ENCODE measurements around the gene NFAT5.

NFAT5 gene

GRCh38 chr16:69532641-69533455 lies 32.9 kb upstream of the NFAT5 start:
- H3K27ac ChIP-seq (ENCODE audit: low read length), result no peak overlapping the region
- no peak overlapping the region for H3K4me3 ChIP-seq (ENCODE audit: low read depth in 1 of 2, low read length in 2 of 2)
- no peak overlapping the region for H3K4me2 ChIP-seq (ENCODE audit: insufficient read depth, low read length)
- no peaks in the 10 kb centered on the region for H3K79me2 ChIP-seq (ENCODE audit: insufficient read depth, low read length)
- no peaks in the 10 kb centered on the region for H4K20me1 ChIP-seq (ENCODE audit: insufficient read depth, low read length)
- H3K9ac ChIP-seq (ENCODE audit: low read depth, low read length), result no peak overlapping the region
- no peak for TF ChIP-seq CTCF (IDR thresholded peaks at IDR 0.05; ENCODE audit: borderline replicate concordance, extremely low read depth, low read length, poor library complexity, severe bottlenecking)
- TF ChIP-seq EZH2 (IDR thresholded peaks at IDR 0.05; ENCODE audit: borderline replicate concordance, low read depth, low read length, severe bottlenecking), result no peak
- no peaks in the 10 kb centered on the region for H3K36me3 ChIP-seq (ENCODE audit: insufficient read depth, low read length)
- H3K9me3 ChIP-seq (ENCODE audit: insufficient read depth, low read length, severe bottlenecking), result no peaks in the 10 kb centered on the region
- H3K27me3 ChIP-seq (ENCODE audit: insufficient read depth, low read length, poor library complexity), result no peaks in the 10 kb centered on the region
- no peak for ATAC-seq (ENCODE audit: insufficient read depth, low read depth)
- H2AFZ ChIP-seq (ENCODE audit: low read depth, low read length), result no peak overlapping the region
- no peak for DNase-seq
- peaks cover 6% of the 10 kb centered on the region; the same call in 1 of the 2 replicates for H3K4me1 ChIP-seq (ENCODE audit: insufficient read depth, low read length)

DNA sequence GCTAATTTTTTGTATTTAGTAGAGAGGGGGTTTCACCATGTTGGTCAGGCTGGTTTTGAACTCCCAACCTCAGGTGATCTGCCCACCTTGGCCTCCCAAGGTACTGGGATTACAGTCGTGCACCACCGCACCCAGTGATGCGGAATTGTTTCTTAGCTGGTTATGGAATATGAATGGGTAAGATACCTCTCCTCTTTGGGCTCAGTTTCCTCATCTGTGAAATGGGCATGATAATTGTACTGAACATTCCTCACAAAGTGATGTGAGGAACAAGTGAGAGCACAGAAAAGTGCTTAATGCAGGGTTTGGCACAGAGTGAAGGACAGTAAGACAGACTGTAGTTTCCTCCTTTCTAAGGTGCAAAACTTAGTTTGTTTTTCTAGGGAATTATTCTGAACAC lies 31.0 kb upstream of the NFAT5 start:
- no peak overlapping the region for H2AFZ ChIP-seq (ENCODE audit: low read depth, low read length)
- no peak overlapping the region for H3K4me2 ChIP-seq (ENCODE audit: insufficient read depth, low read length)
- H3K36me3 ChIP-seq (ENCODE audit: insufficient read depth, low read length), result no peaks in the 10 kb centered on the region
- TF ChIP-seq EZH2 (IDR thresholded peaks at IDR 0.05; ENCODE audit: borderline replicate concordance, low read depth, low read length, severe bottlenecking) (no peak), CTCF (IDR thresholded peaks at IDR 0.05; ENCODE audit: borderline replicate concordance, extremely low read depth, low read length, poor library complexity, severe bottlenecking) (no peak)
- DNase-seq, result no peak
- no peaks in the 10 kb centered on the region for H3K79me2 ChIP-seq (ENCODE audit: insufficient read depth, low read length)
- no peaks in the 10 kb centered on the region for H3K27me3 ChIP-seq (ENCODE audit: insufficient read depth, low read length, poor library complexity)
- no peak overlapping the region for H3K4me3 ChIP-seq (ENCODE audit: low read depth in 1 of 2, low read length in 2 of 2)
- H3K27ac ChIP-seq (ENCODE audit: low read length), result no peak overlapping the region
- H3K9me3 ChIP-seq (ENCODE audit: insufficient read depth, low read length, severe bottlenecking), result no peaks in the 10 kb centered on the region
- H3K9ac ChIP-seq (ENCODE audit: low read depth, low read length), result no peak overlapping the region
- no peak for ATAC-seq (ENCODE audit: insufficient read depth, low read depth)
- H3K4me1 ChIP-seq (ENCODE audit: insufficient read depth, low read length), result peaks cover 6% of the 10 kb centered on the region; the same call in 1 of the 2 replicates
- no peaks in the 10 kb centered on the region for H4K20me1 ChIP-seq (ENCODE audit: insufficient read depth, low read length)

DNA sequence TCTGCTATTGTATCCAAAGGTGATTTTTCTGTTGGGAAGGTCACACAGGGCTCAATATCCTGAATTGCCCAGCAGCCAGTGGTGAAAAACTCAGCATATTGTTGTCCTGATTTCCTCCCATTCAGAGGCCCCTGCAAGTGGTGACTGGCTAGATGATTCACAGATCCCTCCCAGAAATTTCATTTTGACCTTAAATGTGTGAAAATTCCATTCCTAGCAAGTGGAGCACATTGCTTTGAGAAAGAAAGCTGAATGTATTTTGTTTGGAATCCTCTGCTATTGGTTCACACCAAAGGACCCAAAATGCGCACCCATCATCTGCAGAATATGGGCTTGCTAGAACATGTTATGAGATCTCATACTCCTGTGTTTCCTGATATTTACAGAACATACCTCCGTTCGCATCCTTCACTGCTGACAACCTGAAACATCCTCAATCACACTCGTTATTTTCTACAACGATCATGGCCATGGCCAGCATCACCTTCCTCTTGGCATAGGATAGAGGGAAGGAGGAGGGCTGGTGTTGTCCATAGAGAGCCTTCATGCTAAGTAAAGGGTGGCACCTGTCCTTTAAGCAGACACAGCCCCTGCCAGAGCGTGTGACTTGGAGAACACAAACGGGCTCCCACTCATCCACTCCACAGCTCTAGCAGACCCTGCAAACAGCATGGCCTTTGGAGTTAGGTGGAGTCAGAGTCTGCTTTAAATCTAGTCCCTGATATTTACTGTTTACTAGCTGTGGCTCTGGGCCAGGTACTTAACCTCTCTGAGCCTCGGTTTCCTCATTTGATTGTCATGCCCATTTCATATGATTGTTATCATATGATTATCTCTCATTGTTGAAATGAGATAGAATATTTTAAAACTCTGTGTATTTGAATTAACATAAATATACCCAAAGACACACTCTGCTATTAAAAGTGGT lies 30.4 kb upstream of the NFAT5 start:
- ATAC-seq (ENCODE audit: insufficient read depth, low read depth), result no peak
- Histone ChIP-seq H3K27me3 (ENCODE audit: insufficient read depth, low read length, poor library complexity) (no peaks in the 10 kb centered on the region), H3K79me2 (ENCODE audit: insufficient read depth, low read length) (no peaks in the 10 kb centered on the region), H2AFZ (ENCODE audit: low read depth, low read length) (no peak overlapping the region), H3K9ac (ENCODE audit: low read depth, low read length) (no peak overlapping the region), H4K20me1 (ENCODE audit: insufficient read depth, low read length) (no peaks in the 10 kb centered on the region), H3K4me3 (ENCODE audit: low read depth in 1 of 2, low read length in 2 of 2) (no peak overlapping the region), H3K4me2 (ENCODE audit: insufficient read depth, low read length) (no peak overlapping the region), H3K36me3 (ENCODE audit: insufficient read depth, low read length) (no peaks in the 10 kb centered on the region), H3K27ac (ENCODE audit: low read length) (no peak overlapping the region), H3K9me3 (ENCODE audit: insufficient read depth, low read length, severe bottlenecking) (no peaks in the 10 kb centered on the region), H3K4me1 (ENCODE audit: insufficient read depth, low read length) (peaks cover 5% of the 10 kb centered on the region; the same call in 1 of the 2 replicates)
- TF ChIP-seq CTCF (IDR thresholded peaks at IDR 0.05; ENCODE audit: borderline replicate concordance, extremely low read depth, low read length, poor library complexity, severe bottlenecking) (no peak), EZH2 (IDR thresholded peaks at IDR 0.05; ENCODE audit: borderline replicate concordance, low read depth, low read length, severe bottlenecking) (no peak)
- DNase-seq, result no peak

Data from DND-41 (cell line).